Measurements from ENCODE around the gene POLD1.
A peak's percentile ranks its signal among the peaks of the same experiment; 100 is the strongest.
"Not testable (repeated sequence)": the region's sequence is repeated elsewhere in the genome, so short reads cannot be mapped to it uniquely, and the experiment has no call there.

POLD1 gene

DNA sequence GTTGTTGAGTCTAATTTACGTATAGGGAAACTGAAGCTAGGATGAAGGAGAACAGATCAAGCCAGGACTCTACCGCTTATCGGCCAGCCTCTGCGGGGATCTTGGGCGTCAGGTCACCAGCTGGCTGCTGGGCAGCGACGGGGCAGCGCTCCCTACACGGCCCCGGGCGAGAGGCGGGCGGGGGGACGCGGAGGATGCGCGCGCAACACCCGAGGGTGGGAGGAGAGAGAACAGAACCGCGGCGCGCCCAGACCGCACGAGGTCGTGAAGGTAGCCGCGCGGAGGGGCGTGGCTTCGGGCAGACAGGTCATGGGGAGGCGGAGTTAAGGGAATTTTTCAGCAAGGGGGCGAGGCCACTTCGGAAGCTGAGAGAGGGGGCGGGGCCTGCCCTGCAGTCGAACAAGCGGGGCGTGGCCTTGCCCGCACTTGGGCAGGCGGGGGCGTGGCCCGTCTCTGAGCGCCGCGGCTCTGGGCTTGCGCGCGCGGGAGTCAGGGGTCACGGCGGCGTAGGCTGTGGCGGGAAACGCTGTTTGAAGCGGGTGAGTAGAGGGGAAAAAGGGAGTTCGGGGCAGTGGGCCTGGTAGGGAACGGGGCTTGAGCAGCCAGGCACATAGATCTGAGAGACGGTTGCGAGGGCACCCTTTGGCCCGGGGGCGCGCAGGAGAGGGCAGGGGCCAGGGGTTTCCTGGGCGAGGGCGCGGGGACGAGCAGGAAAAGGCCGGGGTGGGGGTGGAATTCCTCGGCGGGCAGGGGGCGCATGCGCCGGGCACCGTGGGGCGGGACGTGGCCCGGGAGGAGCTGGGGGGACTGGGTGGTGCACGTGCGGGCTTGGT is at the start of gene POLD1:
TSS of gene POLD1 (plus strand) at position 496 of the 833 bp plus-strand sequence. CDS start 14,505 bp downstream, outside the sequence.
- Mint-ChIP-seq H3K4me1 (peaks cover 34% of the 10 kb centered on the region), H3K9me3 (no peaks in the 10 kb centered on the region), H3K36me3 (peaks cover 35% of the 10 kb centered on the region), H3K27ac (peak within 1 kb of the TSS; percentile 77), H3K27me3 (no peaks in the 10 kb centered on the region), H3K4me3 (peak within 1 kb of the TSS; percentile 90)
- peak; percentile 94 for ATAC-seq

DNA sequence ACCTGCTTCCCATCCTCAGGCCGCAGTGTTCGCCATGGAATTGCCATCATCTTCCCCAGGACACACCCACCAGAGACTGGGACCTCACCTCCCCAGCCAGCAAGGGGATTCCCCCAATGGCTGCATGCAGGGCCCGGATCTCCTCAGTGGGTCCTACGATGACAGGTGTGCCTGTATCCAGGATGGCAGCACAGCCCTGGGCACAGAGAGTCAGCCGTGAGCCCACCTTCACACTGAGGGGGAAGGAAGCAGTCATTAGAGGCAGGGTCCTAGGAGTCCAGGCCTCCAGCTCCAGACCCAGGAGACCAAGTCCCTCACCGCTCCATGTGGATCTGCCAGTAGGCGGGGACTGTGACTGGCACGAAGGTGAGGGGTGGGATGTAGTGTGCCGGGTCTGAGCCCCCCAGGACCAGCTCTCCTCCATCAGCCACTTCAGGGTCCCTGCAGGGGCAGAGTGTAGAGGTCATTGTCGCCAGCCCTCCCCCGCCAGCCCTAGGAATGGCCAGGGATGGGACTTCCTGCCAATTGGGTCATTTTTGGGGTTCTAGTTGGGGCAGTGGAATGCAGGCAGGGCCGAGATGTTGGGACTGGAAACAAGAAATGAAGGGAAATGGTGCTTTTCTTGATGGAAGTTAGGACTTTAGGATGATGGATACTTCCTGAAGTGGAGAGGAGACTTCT is 49.3 kb upstream of the POLD1 start:
- peaks cover 90% of the 10 kb centered on the region for H3K4me1 Mint-ChIP-seq
- H3K36me3 Mint-ChIP-seq = peaks cover 60% of the 10 kb centered on the region
- no peaks in the 10 kb centered on the region for H3K9me3 Mint-ChIP-seq
- H3K27ac Mint-ChIP-seq = peak overlapping the region; percentile 88
- H3K4me3 Mint-ChIP-seq = peak overlapping the region; percentile 66
- ATAC-seq = no peak
- no peaks in the 10 kb centered on the region for H3K27me3 Mint-ChIP-seq

DNA sequence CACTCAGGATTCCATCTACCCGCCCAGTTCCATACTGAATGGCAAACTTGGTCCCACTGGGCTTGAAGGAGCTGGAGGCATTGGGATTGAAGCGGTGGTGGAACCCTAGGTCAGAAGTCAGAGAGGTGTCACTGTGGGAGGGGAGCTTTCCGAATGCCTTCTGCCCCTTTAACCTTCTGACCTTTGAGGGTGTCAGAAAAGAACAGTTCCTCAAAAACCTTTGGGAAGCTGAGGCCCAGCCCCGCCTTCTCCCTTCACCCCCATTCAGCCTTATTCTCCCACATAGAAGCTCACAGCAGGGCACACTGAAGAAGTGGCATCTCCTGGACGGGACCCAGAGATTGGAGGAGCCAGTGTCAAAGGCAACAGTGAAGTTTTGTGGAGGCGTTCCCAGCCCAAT is 47.1 kb upstream of the POLD1 start:
- Mint-ChIP-seq H3K4me1 (peaks cover 84% of the 10 kb centered on the region), H3K36me3 (peaks cover 73% of the 10 kb centered on the region), H3K4me3 (peak overlapping the region; percentile 72), H3K27ac (peak overlapping the region; percentile 47)
- H3K9me3 Mint-ChIP-seq, H3K27me3 Mint-ChIP-seq, ATAC-seq: not testable (repeated sequence)

DNA sequence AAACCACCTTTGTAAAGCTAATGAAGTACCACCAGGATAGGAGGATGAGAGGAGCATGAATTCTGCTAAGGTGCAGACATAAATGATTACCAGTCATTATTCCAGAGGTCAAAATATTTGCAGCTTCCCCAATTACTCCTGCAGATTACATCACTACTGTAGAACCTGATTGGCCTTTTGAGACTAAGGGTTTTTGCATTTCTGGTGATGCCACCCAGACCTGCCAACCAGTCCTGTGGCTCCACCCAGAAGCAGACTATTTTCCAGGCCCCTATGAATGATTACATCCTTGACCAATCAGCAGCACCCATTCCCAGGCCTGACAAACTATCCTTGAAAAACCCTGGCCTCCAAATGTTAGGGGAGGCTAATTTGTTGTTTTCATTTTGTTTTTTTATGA is 43.8 kb upstream of the POLD1 start:
- H3K4me1 Mint-ChIP-seq = peaks cover 64% of the 10 kb centered on the region
- H3K9me3 Mint-ChIP-seq = no peaks in the 10 kb centered on the region
- ATAC-seq = no peak
- H3K36me3 Mint-ChIP-seq = peaks cover 66% of the 10 kb centered on the region
- peak overlapping the region; percentile 94 for H3K27ac Mint-ChIP-seq
- no peaks in the 10 kb centered on the region for H3K27me3 Mint-ChIP-seq
- peak overlapping the region; percentile 78 for H3K4me3 Mint-ChIP-seq

DNA sequence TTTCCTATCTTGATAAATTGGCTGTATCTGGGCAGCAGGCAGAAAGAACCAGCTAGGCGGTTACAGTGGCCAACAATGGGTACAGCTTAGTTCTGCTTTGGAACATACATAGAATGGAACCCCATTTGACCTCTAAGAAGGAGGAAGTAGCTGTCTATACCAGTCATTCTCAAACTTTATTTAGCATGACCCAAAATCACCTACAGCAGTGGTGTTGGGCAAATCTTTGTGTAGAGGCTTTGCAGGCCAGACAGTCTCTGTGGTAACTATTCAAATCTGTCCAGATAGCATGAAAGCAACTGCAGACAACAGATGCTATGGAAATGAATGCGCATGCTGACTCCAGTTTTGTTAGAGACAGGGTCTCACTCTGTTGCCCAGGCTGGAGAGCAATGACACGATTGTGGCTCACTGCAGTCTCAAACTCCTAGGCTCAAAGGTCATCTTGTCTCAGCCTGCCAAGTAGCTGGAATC is 43.0 kb upstream of the POLD1 start:
- peaks cover 64% of the 10 kb centered on the region for H3K4me1 Mint-ChIP-seq
- peak; percentile 87 for ATAC-seq
- H3K36me3 Mint-ChIP-seq = peaks cover 62% of the 10 kb centered on the region
- peak overlapping the region; percentile 78 for H3K4me3 Mint-ChIP-seq
- H3K9me3 Mint-ChIP-seq = no peaks in the 10 kb centered on the region
- H3K27ac Mint-ChIP-seq = peak overlapping the region; percentile 94
- H3K27me3 Mint-ChIP-seq = no peaks in the 10 kb centered on the region

DNA sequence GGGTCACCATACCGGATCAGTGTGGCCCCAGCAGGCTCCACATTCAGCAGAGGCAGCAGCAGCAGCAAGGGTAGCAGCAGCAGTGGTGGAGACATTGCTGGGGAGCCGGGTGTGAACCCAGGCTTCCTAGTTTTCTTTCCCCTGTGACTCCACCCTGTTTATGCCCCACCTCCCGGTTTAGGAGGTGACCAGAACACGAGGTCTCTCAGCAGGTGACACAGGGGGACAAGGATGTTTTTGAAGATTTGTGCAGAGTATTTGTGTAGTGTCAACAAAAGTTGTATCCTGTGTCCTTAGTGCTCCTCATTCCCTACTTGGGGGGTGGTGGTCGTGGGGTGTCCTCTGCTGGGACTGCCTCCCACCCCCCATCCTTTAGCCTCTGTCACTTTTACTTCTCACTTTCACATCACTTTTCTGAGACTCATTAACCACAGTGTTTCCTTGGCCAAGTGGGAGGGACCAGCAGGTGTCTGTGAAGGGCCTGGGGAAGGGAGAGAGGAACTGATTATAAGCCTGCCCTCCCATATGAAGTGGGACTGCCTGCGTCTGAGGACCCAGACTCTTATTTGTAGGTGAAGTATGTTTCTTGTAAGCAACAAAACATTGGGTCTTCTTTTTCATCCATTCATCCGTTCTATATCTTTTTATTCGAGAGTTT is 39.4 kb upstream of the POLD1 start:
- Mint-ChIP-seq H3K36me3 (peaks cover 31% of the 10 kb centered on the region), H3K4me3 (peak overlapping the region; percentile 88), H3K27ac (peak overlapping the region; percentile 94), H3K27me3 (no peaks in the 10 kb centered on the region), H3K4me1 (peaks cover 66% of the 10 kb centered on the region), H3K9me3 (no peaks in the 10 kb centered on the region)
- ATAC-seq = peak; percentile 79

DNA sequence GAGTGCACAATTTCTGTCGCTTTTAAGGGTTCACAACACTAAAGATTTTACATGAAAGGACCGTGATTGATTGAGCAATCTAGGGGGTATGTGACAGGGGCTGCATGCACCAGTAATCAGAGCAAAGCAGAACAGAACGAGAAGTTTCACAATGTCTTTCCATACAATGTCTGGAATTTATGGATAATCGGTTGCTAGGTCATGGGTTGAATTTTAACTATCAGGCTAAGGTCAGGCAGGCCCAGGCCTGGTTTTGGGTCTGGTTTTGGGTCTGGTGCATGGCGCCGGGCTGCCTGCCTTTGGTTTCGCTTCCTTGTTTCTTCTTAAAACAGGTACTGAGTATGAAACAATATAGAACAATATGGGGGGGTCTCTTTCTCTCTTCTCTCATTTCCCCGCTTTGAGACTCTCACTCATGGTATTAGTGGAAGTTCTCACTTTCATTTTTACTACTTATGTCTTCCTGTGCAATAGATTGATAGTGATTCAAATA is 37.0 kb upstream of the POLD1 start:
- Mint-ChIP-seq H3K36me3 (peaks cover 17% of the 10 kb centered on the region), H3K4me1 (peaks cover 62% of the 10 kb centered on the region), H3K4me3 (peak overlapping the region; percentile 30), H3K27ac (peak overlapping the region; percentile 94)
- H3K27me3 Mint-ChIP-seq, H3K9me3 Mint-ChIP-seq: not testable (repeated sequence)
- peak; percentile 70 for ATAC-seq

DNA sequence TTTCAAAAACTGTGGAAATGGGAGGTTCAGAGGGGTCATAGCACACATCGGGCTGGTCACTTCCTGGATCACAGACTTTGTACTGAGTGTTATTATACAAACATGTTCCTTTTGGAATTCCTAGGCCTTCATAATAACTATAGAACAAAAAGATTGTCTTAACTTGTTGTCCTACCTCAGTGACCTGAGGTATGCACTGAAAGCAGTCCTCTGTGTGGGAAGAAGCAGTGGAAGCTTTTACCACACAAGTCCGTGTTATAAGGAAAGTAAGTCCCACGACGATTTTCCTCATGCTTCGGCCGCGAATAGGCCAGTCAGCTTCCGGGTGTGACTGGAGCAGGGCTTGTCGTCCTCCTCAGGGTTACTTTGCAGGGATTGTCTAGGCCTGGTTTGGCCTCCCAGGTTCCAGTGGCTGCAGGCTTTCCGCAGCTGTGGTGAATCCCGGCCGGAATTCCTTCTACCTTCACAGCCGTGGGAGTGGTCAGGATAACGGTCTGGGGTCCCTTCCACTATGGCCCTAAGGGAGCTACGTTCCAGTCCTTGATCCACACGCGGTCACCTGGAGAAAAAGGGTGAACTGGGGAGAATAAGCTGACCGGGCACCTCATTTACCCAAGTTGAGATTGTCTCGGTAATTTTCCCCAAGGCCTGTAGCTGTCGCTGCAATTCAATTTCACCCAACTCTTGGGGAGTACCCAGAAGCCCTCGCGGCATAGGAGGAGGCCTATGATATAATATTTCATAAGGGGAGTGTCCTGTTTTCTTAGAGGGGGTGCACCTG is 34.7 kb upstream of the POLD1 start:
- no peak for ATAC-seq
- H3K27ac Mint-ChIP-seq = peak overlapping the region; percentile 94
- H3K27me3 Mint-ChIP-seq = no peaks in the 10 kb centered on the region

DNA sequence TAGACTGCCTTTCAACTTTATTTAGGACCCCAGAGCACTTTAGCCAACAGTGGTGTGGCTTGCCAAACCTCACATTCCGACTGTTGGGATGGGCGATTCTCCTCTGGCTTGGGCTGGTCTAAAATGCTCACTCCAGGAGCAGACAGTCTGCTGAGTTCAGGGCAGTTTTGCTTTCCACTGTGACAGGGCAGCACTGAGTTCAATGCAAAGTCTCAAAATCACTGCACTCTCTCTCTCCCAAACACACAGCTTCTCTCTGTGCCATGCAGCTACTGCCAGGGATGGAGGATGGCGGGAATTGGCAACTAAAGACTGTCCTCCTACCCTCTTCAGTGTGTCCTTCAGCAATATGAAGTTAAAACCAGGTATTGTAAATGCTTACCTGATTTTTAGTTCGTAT is 31.9 kb upstream of the POLD1 start:
- H3K27me3 Mint-ChIP-seq = no peaks in the 10 kb centered on the region
- no peaks in the 10 kb centered on the region for H3K9me3 Mint-ChIP-seq
- H3K36me3 Mint-ChIP-seq = no peaks in the 10 kb centered on the region
- H3K4me3 Mint-ChIP-seq = no peak overlapping the region
- no peak for ATAC-seq
- peaks cover 39% of the 10 kb centered on the region for H3K4me1 Mint-ChIP-seq
- no peak overlapping the region for H3K27ac Mint-ChIP-seq

More for the DNA sequence above, 34.7 kb upstream of the POLD1 start:
- Mint-ChIP-seq H3K4me3 (no peak overlapping the region), H3K36me3 (peaks cover 5% of the 10 kb centered on the region), H3K9me3 (no peaks in the 10 kb centered on the region), H3K4me1 (peaks cover 57% of the 10 kb centered on the region)

DNA sequence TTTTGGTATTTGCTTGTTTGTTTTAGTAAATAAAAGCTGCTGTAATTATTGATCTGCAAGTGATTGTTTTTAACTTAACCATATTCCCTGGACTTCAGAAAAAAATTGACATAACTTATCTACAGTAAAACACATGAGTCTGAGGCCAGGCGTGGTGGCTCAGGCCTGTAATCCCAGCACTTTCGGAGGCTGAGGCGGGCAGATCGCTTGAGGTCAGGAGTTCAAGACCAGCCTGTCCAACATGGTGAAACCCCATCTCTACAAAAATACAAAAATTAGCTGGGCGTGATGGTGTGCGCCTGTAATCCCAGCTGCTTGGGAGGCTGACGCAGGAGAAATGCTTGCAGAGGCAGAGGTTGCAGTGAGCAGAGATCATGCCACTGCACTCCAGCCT is 30.7 kb upstream of the POLD1 start:
- H3K27ac Mint-ChIP-seq, H3K27me3 Mint-ChIP-seq, H3K4me3 Mint-ChIP-seq, H3K36me3 Mint-ChIP-seq, H3K9me3 Mint-ChIP-seq, ATAC-seq: not testable (repeated sequence)
- peaks cover 37% of the 10 kb centered on the region for H3K4me1 Mint-ChIP-seq

DNA sequence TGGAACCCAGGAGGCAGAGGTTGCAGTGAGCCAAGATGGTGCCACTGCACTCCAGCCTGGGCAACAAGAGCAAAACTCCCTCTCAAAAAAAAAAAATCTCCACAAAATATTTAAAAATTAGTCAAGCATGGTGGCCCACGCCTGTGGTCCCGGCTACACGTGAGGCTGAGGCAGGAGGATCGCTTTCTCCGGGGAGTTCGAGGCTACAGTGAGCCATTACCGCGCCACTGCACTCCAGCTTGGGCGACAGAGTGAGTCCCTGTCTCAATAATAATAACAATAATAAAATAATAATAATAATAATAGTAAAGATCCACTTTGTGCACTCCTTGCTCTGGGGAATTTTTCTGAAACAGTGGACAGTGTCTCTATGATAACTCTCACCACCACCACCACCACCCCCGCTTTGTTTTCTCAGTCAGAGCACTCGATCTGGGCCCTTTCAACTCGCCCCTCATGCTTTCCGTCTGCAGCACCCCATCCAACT is 27.4 kb upstream of the POLD1 start:
- Mint-ChIP-seq H3K4me3 (peak overlapping the region; percentile 97), H3K27me3 (no peaks in the 10 kb centered on the region), H3K9me3 (peaks cover 5% of the 10 kb centered on the region), H3K36me3 (peaks cover 10% of the 10 kb centered on the region), H3K27ac (peak overlapping the region; percentile 100), H3K4me1 (peaks cover 46% of the 10 kb centered on the region)
- ATAC-seq = no peak

DNA sequence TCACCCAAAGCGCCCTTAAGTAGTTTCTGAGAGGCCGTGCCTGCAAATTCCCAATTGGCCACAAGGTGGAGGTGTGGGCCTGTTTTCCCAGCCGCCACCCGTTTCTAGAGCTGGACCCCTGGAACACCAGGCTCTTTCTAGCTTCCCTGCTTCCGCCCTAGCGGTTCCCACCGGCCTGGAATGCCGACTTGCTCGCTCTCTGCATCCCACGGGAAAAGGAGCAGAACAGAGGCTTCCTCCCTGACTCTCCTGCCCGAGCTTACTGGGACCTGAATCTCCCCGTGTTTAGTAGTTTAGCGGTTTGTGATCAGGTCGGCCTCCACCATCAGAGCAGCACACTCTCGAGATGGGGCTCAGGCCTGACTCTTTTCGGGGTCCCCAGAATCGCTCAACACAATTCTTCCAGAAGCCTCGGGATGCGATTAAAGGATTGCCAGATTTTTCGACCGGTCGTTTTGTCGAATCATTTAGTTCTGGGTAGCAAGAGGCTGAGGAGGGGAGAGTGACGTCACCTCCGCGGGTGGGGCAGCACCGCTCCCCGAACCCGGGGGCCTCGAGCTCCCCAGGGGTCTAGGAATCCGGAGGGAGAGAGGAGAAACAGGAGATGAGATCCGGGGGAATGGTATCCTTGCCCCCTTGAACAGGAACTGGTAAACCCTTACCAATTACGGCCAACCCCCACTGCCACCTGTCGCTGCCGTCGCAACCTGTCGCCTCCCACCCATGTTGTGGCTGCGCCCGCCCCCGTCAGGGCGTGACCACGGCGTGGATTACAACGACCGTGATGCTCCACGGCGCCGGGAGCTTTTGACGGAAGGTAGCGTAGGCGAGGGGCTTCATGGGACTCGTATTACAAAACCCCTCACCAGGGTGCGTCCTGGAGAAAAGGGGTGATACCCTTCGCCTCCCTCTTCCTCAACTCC is 26.7 kb upstream of the POLD1 start:
- H3K4me1 Mint-ChIP-seq = peaks cover 53% of the 10 kb centered on the region
- peak overlapping the region; percentile 97 for H3K4me3 Mint-ChIP-seq
- ATAC-seq = peak; percentile 89
- H3K9me3 Mint-ChIP-seq = peaks cover 5% of the 10 kb centered on the region
- H3K36me3 Mint-ChIP-seq = peaks cover 10% of the 10 kb centered on the region
- H3K27ac Mint-ChIP-seq = peak overlapping the region; percentile 100
- H3K27me3 Mint-ChIP-seq = no peaks in the 10 kb centered on the region

DNA sequence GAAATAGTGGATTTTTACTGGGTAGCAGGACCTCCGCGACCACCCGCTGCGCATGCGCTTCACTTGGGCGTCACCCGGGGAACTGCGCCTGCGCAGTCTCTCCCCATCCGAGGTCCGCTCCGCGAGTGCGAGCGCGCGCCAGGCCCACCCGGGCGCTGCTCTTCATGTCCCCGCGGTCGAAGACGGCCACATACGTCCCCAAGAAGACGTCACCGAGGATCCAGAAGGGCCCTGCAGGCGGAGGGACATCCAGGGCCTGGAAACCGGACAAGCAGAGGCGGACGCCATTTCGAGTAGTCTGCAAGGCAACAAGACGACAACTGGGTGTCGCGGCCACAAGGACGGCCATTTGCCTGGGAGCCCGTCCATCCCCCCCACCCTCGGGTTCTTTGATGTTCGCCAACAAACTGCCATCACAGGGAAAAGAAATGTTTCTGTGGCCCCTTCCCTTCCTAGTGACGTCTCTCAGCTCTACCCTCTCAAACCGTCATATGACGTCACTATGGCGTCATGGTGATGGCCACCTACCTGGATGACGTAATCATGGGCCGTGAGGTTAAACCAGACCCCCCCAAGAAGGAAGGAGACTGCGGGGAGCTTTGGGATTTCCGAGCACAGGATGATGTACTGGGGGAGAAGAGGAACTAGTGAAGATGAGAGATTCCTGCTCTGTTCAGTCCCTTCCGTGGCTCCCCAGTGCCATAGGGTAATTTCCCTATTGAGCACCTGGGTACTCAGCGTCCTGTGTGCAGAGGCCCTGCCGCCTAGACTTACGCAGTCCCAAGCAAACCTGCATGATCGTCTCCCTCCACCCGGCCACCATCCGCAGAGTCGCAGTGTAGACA is 25.4 kb upstream of the POLD1 start:
- H3K4me3 Mint-ChIP-seq = peak overlapping the region; percentile 97
- H3K4me1 Mint-ChIP-seq = peaks cover 62% of the 10 kb centered on the region
- peaks cover 5% of the 10 kb centered on the region for H3K9me3 Mint-ChIP-seq
- H3K27ac Mint-ChIP-seq = peak overlapping the region; percentile 100
- H3K27me3 Mint-ChIP-seq = no peaks in the 10 kb centered on the region
- peak; percentile 61 for ATAC-seq
- H3K36me3 Mint-ChIP-seq = peaks cover 10% of the 10 kb centered on the region
